HG02943 (cell line): ENCODE data around the gene KMT2C.
"Not testable (repeated sequence)": the region's sequence is repeated elsewhere in the genome, so short reads cannot be mapped to it uniquely, and the experiment has no call there.

Experiments
- ATAC-seq: cut with Tn5 transposase; IDR thresholded peaks from one replicate; pipeline ENCODE4 v1.9.1; 2021; ENCODE audit warnings: mild to moderate bottlenecking, low read depth, moderate library complexity; ENCODE audit not compliant: unreplicated experiment

Gene KMT2C

GRCh38 chr7:152328234-152328633 lies 107.6 kb downstream of the KMT2C start:
- no peak for ATAC-seq

- no peak for ATAC-seq
These were observed 120.0 kb downstream of the KMT2C start for GRCh38 chr7:152315845-152316244.

GRCh38 chr7:152313831-152314604 lies 121.8 kb downstream of the KMT2C start:
- no peak for ATAC-seq

DNA sequence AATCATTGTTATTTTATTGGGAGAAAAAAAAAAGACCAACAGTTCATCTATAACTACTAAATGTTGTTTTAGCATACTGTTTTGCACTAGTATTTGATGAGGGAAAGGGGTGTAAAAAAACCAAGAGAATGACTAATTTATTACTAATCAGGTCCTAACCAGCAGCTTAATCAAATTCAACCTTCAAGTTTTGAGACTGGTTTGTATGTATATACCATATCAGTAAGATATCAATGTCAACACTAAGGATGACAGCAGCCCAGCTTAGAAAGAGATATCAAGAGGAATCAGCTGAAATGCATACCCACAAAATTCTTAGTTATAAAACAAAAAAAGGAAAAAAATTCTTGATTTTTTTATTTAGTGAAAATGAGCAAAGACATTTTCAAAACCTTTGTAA lies 122.6 kb downstream of the KMT2C start:
- no peak for ATAC-seq

- no peak for ATAC-seq
These were observed 123.5 kb downstream of the KMT2C start for GRCh38 chr7:152312316-152312715.

GRCh38 chr7:152307902-152308301 lies 127.9 kb downstream of the KMT2C start:
- ATAC-seq = no peak

DNA sequence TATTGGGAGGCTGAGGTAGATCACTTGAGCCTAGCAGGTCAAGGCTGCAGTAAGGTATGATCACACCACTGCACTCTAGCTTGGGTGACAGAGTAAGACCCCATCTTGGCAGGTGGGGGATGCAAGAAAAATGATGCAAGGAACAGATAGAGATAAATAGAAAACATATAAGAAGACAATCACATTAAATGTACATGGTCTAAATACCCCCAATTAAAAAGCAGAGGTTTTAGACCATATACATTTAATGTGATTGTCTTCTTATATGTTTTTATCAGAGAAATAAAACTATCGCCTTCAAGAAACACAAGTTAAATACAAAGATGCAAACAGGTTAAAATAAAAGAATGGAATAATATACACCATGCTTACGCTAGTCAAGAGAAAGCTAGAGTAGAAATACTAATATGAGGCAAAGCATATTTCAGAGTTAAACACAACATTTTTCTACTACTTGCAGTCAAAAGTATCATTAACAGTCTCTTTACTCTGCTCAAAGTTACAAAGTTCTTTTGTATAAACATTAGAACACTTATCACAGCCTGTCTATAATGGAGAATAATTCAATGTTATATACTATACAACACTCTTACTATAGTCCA lies 136.2 kb downstream of the KMT2C start:
- ATAC-seq = not testable (repeated sequence)

DNA sequence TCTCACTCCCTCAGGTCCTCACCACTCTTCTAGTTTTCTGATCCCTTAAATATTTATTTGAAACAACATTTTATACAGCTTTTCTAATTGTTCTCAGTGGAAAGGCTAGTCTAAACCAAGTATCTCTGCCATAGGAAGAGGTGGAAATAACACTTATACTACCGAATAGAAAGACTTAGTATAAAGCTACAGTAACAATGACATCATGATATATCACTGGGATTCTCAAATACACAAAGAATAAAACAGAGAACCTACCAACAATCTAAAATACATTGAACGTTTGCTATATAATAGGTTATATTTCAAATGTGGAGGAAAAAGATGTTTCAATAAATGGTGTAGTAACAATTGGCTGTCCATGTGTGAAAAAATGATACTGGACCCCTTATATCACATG lies 142.9 kb downstream of the KMT2C start:
- no peak for ATAC-seq

- ATAC-seq = not testable (repeated sequence)
These were observed 148.8 kb downstream of the KMT2C start for GRCh38 chr7:152286972-152287371.

GRCh38 chr7:152286219-152286618 lies 149.6 kb downstream of the KMT2C start:
- not testable (repeated sequence) for ATAC-seq

DNA sequence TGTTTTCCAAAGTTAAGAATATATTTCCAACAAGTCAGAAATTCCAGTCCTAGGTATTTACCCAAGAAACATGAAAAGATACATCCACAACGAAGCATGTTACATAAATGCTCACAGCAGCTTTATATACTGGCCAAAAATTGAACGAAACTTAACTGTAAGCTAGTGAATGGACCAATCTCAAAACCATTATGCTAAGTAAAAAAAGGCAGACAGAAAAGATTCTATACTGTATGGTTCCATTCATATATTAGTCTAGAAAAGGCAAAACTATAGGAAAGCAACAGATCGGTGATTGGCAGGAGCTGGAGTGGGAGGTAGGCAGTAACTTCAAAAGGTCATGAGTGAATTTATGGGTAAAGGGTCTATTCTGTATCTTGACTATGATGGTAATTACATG lies 150.8 kb downstream of the KMT2C start:
- not testable (repeated sequence) for ATAC-seq

DNA sequence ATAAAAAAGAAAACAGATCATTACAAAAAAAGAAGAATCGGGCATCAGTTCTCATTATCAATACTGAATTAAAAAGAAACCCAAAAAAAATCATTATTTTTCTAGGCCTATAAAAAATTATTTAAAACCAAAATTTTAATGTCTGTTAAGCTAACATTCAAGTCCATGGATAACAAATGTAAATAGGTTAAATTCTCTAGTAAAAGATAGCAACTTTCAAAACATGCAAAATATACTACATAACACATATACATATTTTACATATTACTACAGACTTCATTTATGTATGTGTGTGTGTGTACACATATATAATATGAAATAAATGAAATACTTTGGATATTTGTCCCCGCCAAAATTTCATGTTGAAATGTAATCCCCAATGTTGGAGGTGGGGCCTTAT lies 158.1 kb downstream of the KMT2C start:
- ATAC-seq = not testable (repeated sequence)

- ATAC-seq = not testable (repeated sequence)
These were observed 165.4 kb downstream of the KMT2C start for GRCh38 chr7:152270427-152270826.

DNA sequence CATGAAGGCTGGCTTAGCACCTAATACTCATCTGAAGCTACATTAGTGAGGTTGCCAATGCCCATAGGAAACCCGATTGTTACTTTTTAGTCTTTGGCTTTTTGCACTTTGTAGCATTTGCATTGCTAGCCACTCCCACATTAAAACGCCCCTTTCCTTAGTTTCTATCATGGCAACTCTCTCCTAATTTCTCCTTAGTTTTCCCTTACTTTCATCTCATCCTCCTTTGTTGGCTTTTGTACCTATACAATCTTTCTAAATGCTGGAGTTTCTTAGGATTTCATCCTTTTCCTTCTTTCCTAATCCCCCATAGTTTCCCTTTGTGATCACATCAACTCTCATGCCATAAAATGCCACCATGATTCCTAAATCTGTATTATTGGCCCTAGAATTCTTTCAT lies 168.9 kb downstream of the KMT2C start:
- not testable (repeated sequence) for ATAC-seq

- not testable (repeated sequence) for ATAC-seq
These were observed 170.9 kb downstream of the KMT2C start for GRCh38 chr7:152264915-152265314.

- ATAC-seq = not testable (repeated sequence)
These were observed 173.7 kb downstream of the KMT2C start for GRCh38 chr7:152262146-152262545.

DNA sequence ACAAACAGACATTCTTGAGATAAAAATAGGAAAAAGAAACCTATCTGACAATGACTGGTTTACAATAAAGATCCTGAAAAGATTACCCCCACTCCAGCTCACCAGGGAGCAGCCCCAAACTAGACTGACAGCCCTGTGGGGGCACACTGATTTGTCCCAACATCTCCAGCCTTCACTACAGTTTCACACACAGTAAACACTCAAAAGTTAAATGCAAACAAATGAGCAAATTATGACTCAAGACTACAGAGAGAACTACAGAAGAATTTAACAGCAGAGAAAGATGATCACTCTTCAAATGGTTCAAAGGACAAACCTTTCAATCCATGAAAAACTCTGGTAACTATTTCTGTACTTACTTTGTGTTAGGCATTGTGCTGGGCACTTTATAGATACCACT lies 176.2 kb downstream of the KMT2C start:
- ATAC-seq = not testable (repeated sequence)

GRCh38 chr7:152247851-152248250 lies 188.0 kb downstream of the KMT2C start:
- ATAC-seq = not testable (repeated sequence)

GRCh38 chr7:152245417-152245816 lies 190.4 kb downstream of the KMT2C start:
- ATAC-seq = not testable (repeated sequence)

GRCh38 chr7:152243464-152243863 lies 192.3 kb downstream of the KMT2C start:
- ATAC-seq = not testable (repeated sequence)

DNA sequence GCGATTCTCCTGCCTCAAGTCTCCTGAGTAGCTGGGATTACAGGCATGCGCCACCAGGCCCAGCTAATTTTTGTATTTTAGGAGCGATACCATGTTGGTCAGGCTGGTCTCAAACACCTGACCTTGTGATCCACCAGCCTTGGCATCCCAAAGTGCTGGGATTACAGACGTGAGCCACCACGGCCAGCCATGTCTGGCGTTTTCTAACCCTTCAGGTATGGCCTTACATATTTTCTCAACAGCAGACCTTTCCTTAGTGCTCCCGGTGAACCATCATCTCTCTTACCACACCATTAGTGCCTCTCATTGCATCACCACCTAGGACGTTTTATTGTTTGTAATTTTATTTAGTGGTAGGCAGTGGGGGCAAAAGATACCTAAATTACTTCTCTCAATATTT lies 194.5 kb downstream of the KMT2C start:
- ATAC-seq = not testable (repeated sequence)

- ATAC-seq = not testable (repeated sequence)
These were observed 199.5 kb downstream of the KMT2C start for GRCh38 chr7:152236306-152236705.
